GM04503 (cell line): ENCODE data around the gene EME2.

Experiments used
- DNase-seq: peaks from one replicate; pipeline ENCODE4 v3.0.0-alpha.2; 2012; ENCODE audit warnings: low read depth

Gene EME2

GRCh38 chr16:1766701-1767100 is 5.9 kb upstream of the EME2 start:
- DNase-seq, result no peak

- no peak for DNase-seq
These were observed 5.3 kb upstream of the EME2 start for GRCh38 chr16:1767116-1767994.

- DNase-seq, result no peak
These were observed 4.4 kb upstream of the EME2 start for GRCh38 chr16:1768061-1768766.

DNA sequence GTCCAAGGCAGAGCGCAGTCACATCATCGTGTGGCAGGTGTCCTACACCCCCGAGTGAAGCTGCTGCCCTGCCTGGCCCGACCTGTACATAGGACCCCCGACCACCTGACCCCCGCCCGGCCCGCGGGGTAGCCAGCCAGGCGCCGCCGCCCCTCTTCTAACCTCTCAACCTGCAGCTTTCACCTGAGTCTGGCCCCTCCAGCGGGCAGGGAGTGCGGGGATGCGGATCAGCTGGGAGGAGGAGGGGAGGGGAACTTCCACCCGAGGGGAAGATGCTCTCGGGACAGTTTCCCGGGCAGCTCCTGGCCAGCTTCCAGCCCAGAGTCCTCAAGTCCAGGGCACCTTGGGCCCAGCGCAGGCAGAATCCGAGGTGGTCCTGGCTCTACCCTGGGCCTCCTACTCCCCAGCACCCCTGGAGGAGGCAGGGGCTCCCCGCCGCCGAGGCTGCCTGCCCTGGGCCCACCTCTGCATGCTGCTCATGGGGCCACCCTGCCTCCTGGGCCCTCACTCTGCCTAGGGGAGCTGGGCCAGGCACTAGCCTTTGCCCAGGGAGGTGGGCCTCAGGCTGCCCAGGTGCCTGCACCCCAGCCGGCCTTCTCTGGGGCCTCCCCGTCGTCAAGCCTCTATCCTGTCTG is 3.7 kb upstream of the EME2 start:
- no peak for DNase-seq

- DNase-seq, result no peak
These were observed 3.0 kb upstream of the EME2 start for GRCh38 chr16:1769402-1770300.

DNA sequence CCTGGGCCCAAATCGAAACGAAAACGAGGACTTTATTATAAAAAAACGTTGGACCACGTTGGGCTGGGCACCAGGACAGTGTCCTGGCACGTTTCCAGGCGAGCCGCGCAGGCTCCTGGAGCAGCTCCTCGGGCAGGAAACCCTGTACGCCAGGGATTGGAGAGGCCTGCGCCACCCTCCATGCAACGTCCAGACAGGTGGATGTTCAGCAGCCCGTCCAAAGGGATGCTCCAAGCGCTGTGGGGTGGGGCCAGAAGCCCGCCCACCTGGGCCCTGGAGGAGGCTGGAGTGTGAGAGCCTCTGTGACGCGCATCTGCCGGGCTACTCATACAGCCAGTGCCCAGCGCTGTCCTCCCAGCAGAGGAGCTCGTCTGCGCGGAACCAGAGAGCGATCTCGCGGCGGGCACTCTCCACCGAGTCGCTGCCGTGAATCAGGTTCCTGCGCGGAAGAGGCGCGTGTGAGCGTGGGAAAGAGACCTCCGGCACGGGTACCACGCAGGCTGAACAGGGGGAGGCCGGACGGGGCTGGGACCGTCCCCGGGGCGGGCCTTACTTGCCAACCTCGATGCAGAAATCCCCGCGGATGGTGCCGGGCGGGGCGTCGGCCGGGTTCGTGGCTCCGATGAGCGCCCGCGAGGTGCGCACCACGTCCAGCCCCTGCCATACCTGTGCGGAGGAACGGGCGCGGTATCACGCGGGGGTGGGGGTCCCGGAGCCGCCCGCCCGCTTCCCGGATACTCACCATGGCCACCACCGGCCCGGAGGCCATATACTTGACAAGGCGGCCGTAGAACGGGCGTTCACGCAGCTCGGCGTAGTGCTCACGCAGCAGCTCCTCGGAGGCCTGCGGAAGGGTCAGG is 2.1 kb upstream of the EME2 start:
- DNase-seq, result no peak

DNA sequence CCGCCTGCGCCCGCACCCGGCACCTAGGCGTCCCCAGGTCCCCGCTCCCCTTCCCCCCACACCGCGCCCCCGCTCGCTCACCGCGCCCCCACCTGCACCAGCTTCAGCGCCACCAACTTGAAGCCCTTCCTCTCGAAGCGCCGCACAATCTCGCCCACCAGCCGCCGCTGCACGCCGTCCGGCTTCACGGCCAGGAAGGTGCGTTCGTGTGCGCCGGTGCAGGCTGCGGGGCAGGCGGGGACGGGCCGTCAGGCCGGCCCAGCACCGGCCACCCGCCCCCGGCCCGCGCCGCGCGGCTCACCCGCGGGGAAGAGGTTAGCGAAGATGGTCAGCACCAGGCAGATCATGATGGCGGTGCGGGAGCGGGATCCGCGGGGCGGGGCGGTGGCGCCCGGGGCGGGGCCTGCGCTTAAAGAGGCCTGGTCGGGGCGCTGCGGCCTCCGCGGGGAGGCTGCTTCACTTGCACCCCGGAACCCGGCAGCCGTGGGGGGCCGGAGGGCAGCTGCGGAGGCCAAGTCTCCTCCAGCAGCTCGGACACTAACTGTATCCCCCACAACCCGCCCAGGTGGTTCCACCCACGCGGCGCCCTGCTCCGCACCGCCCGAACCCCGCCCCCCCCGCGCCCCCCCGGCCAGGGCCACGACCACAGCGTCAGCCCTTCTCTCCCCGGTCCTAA is 1.3 kb upstream of the EME2 start, which contains the start of gene NME3:
Gene NME3 (minus strand): TSS at position 356 of the 676 bp plus-strand sequence. CDS start 9 bp downstream, at position 347.
- DNase-seq, result no peak

- no peak for DNase-seq
These were observed 697 bp upstream of the EME2 start for GRCh38 chr16:1771864-1772361.

DNA sequence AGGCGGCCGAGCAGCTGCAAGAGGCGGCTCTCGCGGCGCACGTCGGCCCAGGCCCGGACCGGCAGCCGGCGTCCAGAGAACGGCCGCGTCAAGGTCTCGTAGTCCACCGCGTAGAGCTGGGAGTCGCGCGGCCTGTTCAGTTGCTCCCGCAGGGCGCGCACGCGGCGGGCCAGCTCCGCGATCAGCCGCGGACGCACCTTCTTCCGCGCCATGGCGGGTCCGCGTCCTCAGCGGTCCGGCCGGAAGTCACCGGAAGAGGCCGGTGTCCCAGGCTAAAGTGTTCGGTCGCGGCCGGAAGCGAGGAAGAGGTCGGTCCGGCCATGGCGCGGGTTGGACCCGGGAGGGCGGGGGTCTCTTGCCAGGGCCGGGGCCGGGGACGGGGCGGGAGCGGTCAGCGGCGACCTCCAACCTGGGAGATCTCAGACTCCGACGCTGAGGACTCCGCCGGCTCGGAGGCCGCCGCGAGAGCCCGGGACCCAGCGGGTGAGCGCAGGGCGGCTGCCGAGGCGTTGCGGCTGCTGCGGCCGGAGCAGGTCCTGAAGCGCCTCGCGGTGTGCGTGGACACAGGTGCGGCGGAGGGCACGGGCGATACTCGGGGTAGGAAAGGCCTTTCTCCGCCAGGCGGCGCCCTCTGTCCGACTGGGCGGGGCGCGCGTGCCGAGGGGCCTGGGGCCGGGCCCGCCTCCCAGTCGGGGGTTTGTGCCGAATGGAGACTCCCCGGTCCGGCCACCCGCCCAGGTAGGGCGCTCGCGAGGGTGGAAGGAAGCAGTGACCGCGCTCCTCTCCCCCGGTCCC is 495 bp downstream of the EME2 start, which contains the start of gene MRPS34:
Gene MRPS34 (minus strand): TSS at position 227 of the 795 bp plus-strand sequence. CDS start 15 bp downstream, at position 212.
- DNase-seq, result no peak

- no peak for DNase-seq
These were observed 1.3 kb downstream of the EME2 start for GRCh38 chr16:1773703-1774447.

GRCh38 chr16:1774448-1774780 is 1.8 kb downstream of the EME2 start:
- no peak for DNase-seq

DNA sequence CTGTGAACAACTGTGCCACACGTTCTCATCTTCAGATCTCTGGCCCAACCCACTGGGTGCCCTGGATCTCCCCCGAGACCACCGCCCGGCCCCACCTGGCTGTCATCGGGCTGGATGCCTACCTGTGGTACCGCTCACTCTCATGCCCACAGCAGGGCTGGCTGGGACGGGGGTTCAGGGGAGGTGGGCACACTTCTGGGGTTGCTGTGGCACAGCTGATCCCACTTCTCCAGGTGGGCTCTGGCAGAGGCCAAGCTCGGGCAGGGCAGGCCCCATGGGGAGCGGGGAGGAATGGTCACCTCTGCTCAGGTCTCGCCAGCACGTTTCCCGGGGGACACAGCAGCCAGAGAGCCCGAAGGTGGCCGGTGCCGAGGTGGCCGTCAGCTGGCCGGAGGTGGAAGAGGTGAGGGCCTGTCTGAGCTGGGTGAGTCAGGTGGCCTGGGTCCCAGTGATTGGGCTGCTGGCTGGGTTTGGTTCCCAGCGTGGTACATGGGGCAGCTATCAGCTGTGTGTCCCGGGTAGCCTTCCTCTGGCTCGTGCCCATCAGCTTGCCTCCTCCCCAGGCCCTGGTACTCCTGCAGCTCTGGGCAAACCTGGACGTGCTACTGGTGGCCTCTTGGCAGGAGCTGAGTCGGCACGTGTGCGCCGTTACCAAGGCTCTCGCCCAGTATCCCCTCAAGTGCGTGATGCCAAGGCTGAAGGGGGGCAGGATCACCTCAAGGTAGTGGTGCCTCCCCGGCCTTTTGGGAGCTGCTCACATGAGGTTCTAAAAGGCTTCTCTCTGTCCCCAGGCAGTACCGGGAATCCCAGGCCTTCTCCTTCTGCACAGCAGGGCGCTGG is 2.6 kb downstream of the EME2 start:
- DNase-seq, result no peak

- DNase-seq, result no peak
These were observed 3.4 kb downstream of the EME2 start for GRCh38 chr16:1775846-1776671.

DNA sequence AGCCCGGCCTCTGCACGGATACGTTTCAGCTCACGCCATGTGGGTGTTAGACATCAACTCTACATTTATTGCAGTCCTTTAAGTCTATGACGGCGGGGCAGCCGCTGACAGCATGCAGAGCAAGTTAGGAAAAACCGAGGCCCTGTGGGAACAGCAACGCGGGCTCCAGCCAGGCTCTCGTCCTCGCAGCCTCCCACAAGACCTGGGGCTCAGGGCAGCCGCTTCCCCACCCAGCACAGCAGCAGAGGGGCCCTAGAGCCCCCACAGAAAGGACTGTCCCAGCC is 4.0 kb downstream of the EME2 start:
- DNase-seq, result no peak

DNA sequence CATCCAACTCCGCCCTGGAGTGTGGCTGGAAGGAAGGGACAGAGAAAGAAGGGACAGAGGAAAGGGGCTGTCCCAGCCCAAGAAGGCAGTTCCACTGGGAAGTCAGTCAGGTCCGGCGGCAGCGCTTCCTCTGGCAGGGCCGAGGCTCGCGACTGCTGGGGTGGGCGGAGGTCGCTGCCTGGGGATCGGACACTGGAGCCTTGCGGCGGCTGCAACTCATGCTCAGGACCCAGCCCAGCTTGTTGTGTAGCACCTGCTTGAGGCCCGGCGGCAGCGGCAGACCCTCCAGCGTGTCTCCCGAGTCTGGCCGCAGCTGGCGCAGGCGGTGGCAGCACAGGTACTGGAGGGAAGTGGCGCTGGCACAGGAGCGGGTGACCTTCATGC is 4.4 kb downstream of the EME2 start:
- DNase-seq, result no peak

DNA sequence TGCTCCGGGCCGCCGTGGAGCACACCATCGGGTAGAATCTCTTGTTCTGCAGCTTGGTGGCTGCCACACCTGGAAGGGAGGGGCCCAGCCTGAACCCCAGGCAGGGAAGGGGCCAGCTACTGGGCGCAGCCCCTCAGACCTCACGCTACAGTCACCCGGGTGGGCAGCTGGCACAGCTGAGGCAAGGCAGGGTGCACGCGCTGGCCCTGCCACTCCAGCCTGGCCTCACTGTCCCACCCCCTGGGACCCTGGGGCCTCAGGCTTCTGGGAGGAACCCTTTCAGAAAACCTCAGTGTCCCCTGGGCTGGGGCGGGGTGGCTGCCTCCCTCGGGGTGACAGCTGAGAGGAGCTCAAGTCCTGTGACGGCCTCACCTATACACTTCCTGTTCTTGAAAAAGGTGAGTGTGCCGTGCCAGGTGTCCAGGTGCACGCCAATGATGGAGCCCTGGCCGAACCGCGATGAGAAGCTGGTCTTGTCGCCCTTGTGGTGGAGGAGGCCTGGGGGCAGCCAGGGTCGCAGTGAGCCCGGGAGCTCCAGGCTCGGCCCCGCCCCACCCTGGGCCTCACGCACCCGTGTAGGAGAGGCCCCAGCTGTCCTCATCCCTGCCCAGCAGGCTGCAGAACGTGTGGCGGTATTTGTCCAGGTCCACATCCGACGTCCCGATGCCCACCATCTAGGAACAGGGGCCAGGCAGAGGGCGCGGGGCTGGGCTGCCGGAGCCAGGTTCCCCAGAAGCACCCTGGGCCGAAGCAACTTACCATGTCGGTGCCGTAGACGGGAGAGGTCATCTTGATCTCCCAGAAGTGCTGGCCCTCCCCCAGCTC is 5.0 kb downstream of the EME2 start:
- DNase-seq, result no peak
